Lower leg skin (tissue), 3 donors: ENCODE results near the gene SCAMP4.

Experiments
- POLR2A ChIP-seq, 2 donors: fragments of 450-650 bp; IDR thresholded peaks; one replicate each; pipeline ENCODE4 v1.6.1; 2016 to 2017; ENCODE audit warnings: antibody characterized with exemption in 2 of 2, mild to moderate bottlenecking in 1 of 2, moderate library complexity in 1 of 2
- TF ChIP-seq, protein P1 (sequence below), 3 donors: fragments of 450-650 bp; IDR thresholded peaks; one replicate each; pipeline ENCODE4 v1.5.1; 2016; ENCODE audit warnings: antibody characterized with exemption in 3 of 3, mild to moderate bottlenecking in 3 of 3, moderate library complexity in 2 of 3

DNA sequence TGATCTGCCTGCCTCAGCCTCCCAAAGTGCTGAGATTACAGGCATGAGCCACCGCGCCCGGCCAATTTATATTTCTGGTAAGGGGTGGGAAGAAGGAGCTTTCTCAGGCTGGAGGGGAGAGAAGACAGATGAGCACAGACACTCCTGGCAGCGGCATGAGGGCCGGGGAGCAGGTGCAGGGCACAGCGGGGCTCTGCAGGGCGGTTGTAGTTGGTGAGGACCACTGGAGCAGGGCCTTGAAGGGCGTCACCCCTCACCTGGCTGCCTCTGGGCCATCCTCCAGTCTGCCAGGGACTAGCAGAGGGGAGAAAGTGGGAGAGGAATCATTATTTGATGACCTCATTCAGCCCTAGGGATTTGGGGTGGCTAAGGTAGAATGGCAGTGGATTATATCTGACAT lies 27.2 kb downstream of the SCAMP4 start:
- TF ChIP-seq, protein P1, sequence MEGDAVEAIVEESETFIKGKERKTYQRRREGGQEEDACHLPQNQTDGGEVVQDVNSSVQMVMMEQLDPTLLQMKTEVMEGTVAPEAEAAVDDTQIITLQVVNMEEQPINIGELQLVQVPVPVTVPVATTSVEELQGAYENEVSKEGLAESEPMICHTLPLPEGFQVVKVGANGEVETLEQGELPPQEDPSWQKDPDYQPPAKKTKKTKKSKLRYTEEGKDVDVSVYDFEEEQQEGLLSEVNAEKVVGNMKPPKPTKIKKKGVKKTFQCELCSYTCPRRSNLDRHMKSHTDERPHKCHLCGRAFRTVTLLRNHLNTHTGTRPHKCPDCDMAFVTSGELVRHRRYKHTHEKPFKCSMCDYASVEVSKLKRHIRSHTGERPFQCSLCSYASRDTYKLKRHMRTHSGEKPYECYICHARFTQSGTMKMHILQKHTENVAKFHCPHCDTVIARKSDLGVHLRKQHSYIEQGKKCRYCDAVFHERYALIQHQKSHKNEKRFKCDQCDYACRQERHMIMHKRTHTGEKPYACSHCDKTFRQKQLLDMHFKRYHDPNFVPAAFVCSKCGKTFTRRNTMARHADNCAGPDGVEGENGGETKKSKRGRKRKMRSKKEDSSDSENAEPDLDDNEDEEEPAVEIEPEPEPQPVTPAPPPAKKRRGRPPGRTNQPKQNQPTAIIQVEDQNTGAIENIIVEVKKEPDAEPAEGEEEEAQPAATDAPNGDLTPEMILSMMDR (IDR thresholded peaks at IDR 0.05) = no peak
- TF ChIP-seq POLR2A (IDR thresholded peaks at IDR 0.05) = no peak
